HT-29 (cell line): ENCODE results near the gene CD4. TPM values are rescaled to one million over a fixed set of nuclear protein-coding genes. Genes with fewer than 3 reads are reported as not detected.

Experiments
- DNase-seq: peaks from one replicate; pipeline ENCODE4 v3.0.0-alpha.2; 2015; ENCODE audit warnings: low spot score
- total RNA-seq: library from RNA; depleted of rRNA; stranded (reverse); fragments of >200 nt; shearing (Covaris generic); gene quantifications from 2 replicates; pipeline ENCODE4 v1.2.3, GENCODE V29; 2014

The CD4 gene
- total RNA-seq, 1 experiment from 2014 or later, result 0.25 TPM

- no peak for DNase-seq
These were observed 11.1 kb upstream of the CD4 start for GRCh38 chr12:6778217-6778573.

GRCh38 chr12:6778574-6779550 is 10.5 kb upstream of the CD4 start:
- peak; percentile 99 for DNase-seq

- no peak for DNase-seq
These were observed 9.5 kb upstream of the CD4 start for GRCh38 chr12:6779708-6780432.

GRCh38 chr12:6780573-6780972 is 8.8 kb upstream of the CD4 start:
- DNase-seq, result no peak

- no peak for DNase-seq
These were observed 7.2 kb upstream of the CD4 start for GRCh38 chr12:6782119-6782518.

GRCh38 chr12:6782850-6783566 is 6.3 kb upstream of the CD4 start:
- DNase-seq, result no peak

- no peak for DNase-seq
These were observed 5.5 kb upstream of the CD4 start for GRCh38 chr12:6783828-6784227.

GRCh38 chr12:6784296-6784695 is 5.0 kb upstream of the CD4 start:
- no peak for DNase-seq

- DNase-seq, result no peak
These were observed 4.6 kb upstream of the CD4 start for GRCh38 chr12:6784761-6785160.

GRCh38 chr12:6786416-6787094 is 2.8 kb upstream of the CD4 start:
- DNase-seq, result no peak

- DNase-seq, result no peak
These were observed 2.0 kb upstream of the CD4 start for GRCh38 chr12:6787309-6787708.

GRCh38 chr12:6790496-6791150 is 1.3 kb downstream of the CD4 start:
- DNase-seq, result no peak

- DNase-seq, result no peak
These were observed 2.7 kb downstream of the CD4 start for GRCh38 chr12:6791931-6792520.

- no peak for DNase-seq
These were observed 3.3 kb downstream of the CD4 start for GRCh38 chr12:6792522-6793201.

- no peak for DNase-seq
These were observed 5.8 kb downstream of the CD4 start for GRCh38 chr12:6795088-6795487.

GRCh38 chr12:6796576-6796975 is 7.2 kb downstream of the CD4 start:
- no peak for DNase-seq

- no peak for DNase-seq
These were observed 9.8 kb downstream of the CD4 start for GRCh38 chr12:6799147-6799546.

- DNase-seq, result no peak
These were observed 17.8 kb downstream of the CD4 start for GRCh38 chr12:6807170-6807569.

GRCh38 chr12:6809056-6809455 is 19.7 kb downstream of the CD4 start:
- no peak for DNase-seq

GRCh38 chr12:6810758-6811157 is 21.4 kb downstream of the CD4 start:
- DNase-seq, result no peak
